HepG2 (cell line): ENCODE data around the gene PFDN5. TPM values are rescaled to one million over a fixed set of nuclear protein-coding genes. Genes with fewer than 3 reads are reported as not detected.

Experiments used
- ASH2L ChIP-seq: fragments of 300-600, 200-600 bp; sonication (generic); IDR thresholded peaks from 2 replicates; pipeline ENCODE4 v1.7.0; 2017; ENCODE audit warnings: low read depth, mild to moderate bottlenecking, moderate library complexity, mixed read lengths, low read length; ENCODE audit not compliant: insufficient read length
- CENPT ChIP-seq: sonication (generic); formaldehyde crosslinking; IDR thresholded peaks from 2 replicates; pipeline ENCODE4 v1.8.0; 2022; ENCODE audit warnings: low read depth, mild to moderate bottlenecking, moderate library complexity, missing genetic modification reagents
- FOXA1 ChIP-seq, 2 experiments: fragments of 450-650 bp in 1 of 2; sonication (generic) in 1 of 2; formaldehyde crosslinking in 1 of 2; IDR thresholded peaks; 2 replicates each; pipeline versions ENCODE4 v1.4.0 to v1.6.1; 2016 to 2020; ENCODE audit warnings: missing genetic modification reagents in 1 of 2
- FOXJ3 ChIP-seq: sonication (generic); formaldehyde crosslinking; IDR thresholded peaks from 2 replicates; pipeline ENCODE4 v1.4.0; 2020; ENCODE audit warnings: missing genetic modification reagents, mild to moderate bottlenecking, borderline replicate concordance
- GABPA ChIP-seq, 2 experiments: IDR thresholded peaks; 2 replicates each; pipeline ENCODE4 v1.6.1; 2011 to 2016; ENCODE audit warnings: low read depth in 2 of 2, low read length in 1 of 2, missing biosample characterization in 1 of 2, missing genetic modification characterization in 1 of 2
- NFKBIZ ChIP-seq: IDR thresholded peaks from 2 replicates; pipeline ENCODE4 v1.6.1; 2018; ENCODE audit warnings: missing genetic modification reagents, missing compliant biosample characterization
- NFYB ChIP-seq: sonication (generic); formaldehyde crosslinking; IDR thresholded peaks from 2 replicates; pipeline ENCODE4 v1.4.0; 2020; ENCODE audit warnings: missing genetic modification reagents
- NR2F6 ChIP-seq, 2 experiments: IDR thresholded peaks; 2 replicates each; pipeline ENCODE4 v1.6.1; 2016; ENCODE audit warnings: antibody characterized with exemption in 1 of 2, mild to moderate bottlenecking in 1 of 2
- PCBP2 ChIP-seq: fragments of 200-400 bp; formaldehyde crosslinking; optimal IDR thresholded peaks from 2 replicates; pipeline ENCODE3; 2018; ENCODE audit warnings: low read length, low read depth; ENCODE audit not compliant: poor library complexity, severe bottlenecking
- PHF20 ChIP-seq: sonication (generic); formaldehyde crosslinking; IDR thresholded peaks from 2 replicates; pipeline ENCODE4 v1.5.0; 2020; ENCODE audit warnings: mild to moderate bottlenecking, missing genetic modification reagents
- SALL1 ChIP-seq: sonication (generic); formaldehyde crosslinking; IDR thresholded peaks from 2 replicates; pipeline ENCODE4 v1.8.0; 2022; ENCODE audit warnings: mild to moderate bottlenecking, missing genetic modification reagents
- SCMH1 ChIP-seq: sonication (generic); formaldehyde crosslinking; IDR thresholded peaks from 2 replicates; pipeline ENCODE4 v1.9.0; 2021; ENCODE audit warnings: missing genetic modification reagents, mild to moderate bottlenecking, borderline replicate concordance
- SIX1 ChIP-seq: sonication (generic); formaldehyde crosslinking; IDR thresholded peaks from 2 replicates; pipeline ENCODE4 v1.4.0; 2020; ENCODE audit warnings: missing genetic modification reagents, borderline replicate concordance
- YY1 ChIP-seq: IDR thresholded peaks from 2 replicates; pipeline ENCODE4 v1.6.1; 2011; ENCODE audit warnings: low read length, low read depth, moderate library complexity, mild to moderate bottlenecking; ENCODE audit not compliant: insufficient read depth, insufficient replicate concordance
- ZKSCAN1 ChIP-seq: fragments of 150-350 bp; IDR thresholded peaks from 2 replicates; pipeline ENCODE4 v1.6.1; 2014; ENCODE audit warnings: low read length
- ZMYM4 ChIP-seq: sonication (generic); formaldehyde crosslinking; IDR thresholded peaks from 2 replicates; pipeline ENCODE4 v1.8.1; 2023; ENCODE audit warnings: mild to moderate bottlenecking, missing genetic modification reagents
- ZNF160 ChIP-seq: sonication (generic); formaldehyde crosslinking; IDR thresholded peaks from 2 replicates; pipeline ENCODE4 v1.8.0; 2022; ENCODE audit warnings: mild to moderate bottlenecking, inconsistent platforms, missing genetic modification reagents
- ZNF17 ChIP-seq: sonication (generic); formaldehyde crosslinking; IDR thresholded peaks from 2 replicates; pipeline ENCODE4 v1.5.0; 2020; ENCODE audit warnings: mild to moderate bottlenecking, missing genetic modification reagents
- ZNF260 ChIP-seq: sonication (generic); formaldehyde crosslinking; IDR thresholded peaks from 2 replicates; pipeline ENCODE4 v1.4.0; 2020; ENCODE audit warnings: missing genetic modification reagents, low read depth, mild to moderate bottlenecking, borderline replicate concordance
- ZNF550 ChIP-seq: sonication (generic); formaldehyde crosslinking; IDR thresholded peaks from 2 replicates; pipeline ENCODE4 v1.4.0; 2020; ENCODE audit warnings: mild to moderate bottlenecking, missing genetic modification reagents, borderline replicate concordance
- polyA plus RNA-seq, 8 experiments: library from polyadenylated mRNA; depleted of rRNA in 3 of 8; stranded (reverse) in 7 of 8; unstranded in 1 of 8; fragments of >200 nt; fragmentation: Illumina TruSeq in 4 of 8; extraction: Trizol in 4 of 8; gene quantifications; 2 replicates each; pipeline versions ENCODE4 v1.2.1 to v1.2.3, GENCODE V29; 2011 to 2016; ENCODE audit warnings: low read depth in 4 of 8, missing spikeins in 1 of 8, mixed read lengths in 1 of 8; ENCODE audit not compliant: insufficient read depth in 1 of 8
- total RNA-seq, 5 experiments: library from RNA; depleted of rRNA; stranded (reverse); fragments of >200 nt; fragmentation: Illumina TruSeq; extraction: Trizol; gene quantifications; 2 replicates each; pipeline ENCODE4 v1.2.3, GENCODE V29; 2016; ENCODE audit warnings: low read depth in 1 of 5
- TF ChIP-seq, protein P1 (sequence below): sonication (generic); formaldehyde crosslinking; IDR thresholded peaks from 2 replicates; pipeline ENCODE4 v1.5.1; 2020; ENCODE audit warnings: missing genetic modification reagents, mild to moderate bottlenecking, borderline replicate concordance
- TF ChIP-seq, protein P2 (sequence below): sonication (generic); formaldehyde crosslinking; IDR thresholded peaks from 2 replicates; pipeline ENCODE4 v1.4.0; 2020; ENCODE audit warnings: missing genetic modification reagents
- TF ChIP-seq, protein P3 (sequence below): sonication (generic); formaldehyde crosslinking; IDR thresholded peaks from 2 replicates; pipeline ENCODE4 v1.9.0; 2021; ENCODE audit warnings: missing genetic modification reagents, mild to moderate bottlenecking, borderline replicate concordance

PFDN5 gene
- total and polyA plus RNA-seq, 2 of the 13 experiments (the other 11 are each of a cell fraction or from before 2014, with no cell fraction given): 449 to 462 TPM

DNA sequence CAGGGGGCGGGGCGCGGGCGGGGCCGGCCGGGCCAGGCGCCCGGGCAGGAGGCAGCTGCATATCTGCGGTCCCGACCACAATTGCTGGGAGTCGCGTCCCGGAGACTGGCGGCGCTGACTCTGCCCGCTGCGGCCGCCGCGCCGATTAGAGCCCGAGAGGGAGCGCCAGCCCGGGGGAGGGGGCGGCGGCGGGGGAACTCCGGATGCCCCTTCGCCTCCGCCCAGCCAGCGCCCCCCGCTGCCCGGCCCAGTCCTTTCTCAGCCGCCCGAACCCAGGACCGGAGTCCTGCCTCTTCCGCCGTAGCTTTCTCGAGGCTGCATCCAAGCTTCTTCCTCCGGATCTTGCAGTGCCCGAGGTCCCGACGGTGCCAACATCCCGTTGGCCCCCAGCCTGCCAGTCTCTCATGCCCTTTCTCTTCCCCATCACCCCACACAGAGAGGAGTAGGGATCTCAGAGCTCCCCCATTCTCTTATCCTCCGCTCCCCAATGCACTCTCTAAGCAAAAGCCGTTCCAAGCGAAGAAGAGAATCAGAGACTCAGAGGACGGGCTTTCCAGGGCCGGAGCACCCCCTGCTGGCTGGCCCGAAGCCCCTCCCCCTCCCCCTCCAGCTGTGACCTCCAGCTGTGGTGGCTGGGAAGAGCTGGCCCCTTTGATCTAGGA lies 49.6 kb downstream of the PFDN5 start (continued):
- TF ChIP-seq, protein P1, sequence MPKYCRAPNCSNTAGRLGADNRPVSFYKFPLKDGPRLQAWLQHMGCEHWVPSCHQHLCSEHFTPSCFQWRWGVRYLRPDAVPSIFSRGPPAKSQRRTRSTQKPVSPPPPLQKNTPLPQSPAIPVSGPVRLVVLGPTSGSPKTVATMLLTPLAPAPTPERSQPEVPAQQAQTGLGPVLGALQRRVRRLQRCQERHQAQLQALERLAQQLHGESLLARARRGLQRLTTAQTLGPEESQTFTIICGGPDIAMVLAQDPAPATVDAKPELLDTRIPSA (CRISPR knock-in tag): 0 out of 2 replicates have a peak, but pooled peaks have one; percentile 40
- TF ChIP-seq SIX1 (CRISPR knock-in tag): no peak
- TF ChIP-seq ZKSCAN1: no peak
- no peak for TF ChIP-seq SALL1 (CRISPR knock-in tag)
- TF ChIP-seq, protein P2, sequence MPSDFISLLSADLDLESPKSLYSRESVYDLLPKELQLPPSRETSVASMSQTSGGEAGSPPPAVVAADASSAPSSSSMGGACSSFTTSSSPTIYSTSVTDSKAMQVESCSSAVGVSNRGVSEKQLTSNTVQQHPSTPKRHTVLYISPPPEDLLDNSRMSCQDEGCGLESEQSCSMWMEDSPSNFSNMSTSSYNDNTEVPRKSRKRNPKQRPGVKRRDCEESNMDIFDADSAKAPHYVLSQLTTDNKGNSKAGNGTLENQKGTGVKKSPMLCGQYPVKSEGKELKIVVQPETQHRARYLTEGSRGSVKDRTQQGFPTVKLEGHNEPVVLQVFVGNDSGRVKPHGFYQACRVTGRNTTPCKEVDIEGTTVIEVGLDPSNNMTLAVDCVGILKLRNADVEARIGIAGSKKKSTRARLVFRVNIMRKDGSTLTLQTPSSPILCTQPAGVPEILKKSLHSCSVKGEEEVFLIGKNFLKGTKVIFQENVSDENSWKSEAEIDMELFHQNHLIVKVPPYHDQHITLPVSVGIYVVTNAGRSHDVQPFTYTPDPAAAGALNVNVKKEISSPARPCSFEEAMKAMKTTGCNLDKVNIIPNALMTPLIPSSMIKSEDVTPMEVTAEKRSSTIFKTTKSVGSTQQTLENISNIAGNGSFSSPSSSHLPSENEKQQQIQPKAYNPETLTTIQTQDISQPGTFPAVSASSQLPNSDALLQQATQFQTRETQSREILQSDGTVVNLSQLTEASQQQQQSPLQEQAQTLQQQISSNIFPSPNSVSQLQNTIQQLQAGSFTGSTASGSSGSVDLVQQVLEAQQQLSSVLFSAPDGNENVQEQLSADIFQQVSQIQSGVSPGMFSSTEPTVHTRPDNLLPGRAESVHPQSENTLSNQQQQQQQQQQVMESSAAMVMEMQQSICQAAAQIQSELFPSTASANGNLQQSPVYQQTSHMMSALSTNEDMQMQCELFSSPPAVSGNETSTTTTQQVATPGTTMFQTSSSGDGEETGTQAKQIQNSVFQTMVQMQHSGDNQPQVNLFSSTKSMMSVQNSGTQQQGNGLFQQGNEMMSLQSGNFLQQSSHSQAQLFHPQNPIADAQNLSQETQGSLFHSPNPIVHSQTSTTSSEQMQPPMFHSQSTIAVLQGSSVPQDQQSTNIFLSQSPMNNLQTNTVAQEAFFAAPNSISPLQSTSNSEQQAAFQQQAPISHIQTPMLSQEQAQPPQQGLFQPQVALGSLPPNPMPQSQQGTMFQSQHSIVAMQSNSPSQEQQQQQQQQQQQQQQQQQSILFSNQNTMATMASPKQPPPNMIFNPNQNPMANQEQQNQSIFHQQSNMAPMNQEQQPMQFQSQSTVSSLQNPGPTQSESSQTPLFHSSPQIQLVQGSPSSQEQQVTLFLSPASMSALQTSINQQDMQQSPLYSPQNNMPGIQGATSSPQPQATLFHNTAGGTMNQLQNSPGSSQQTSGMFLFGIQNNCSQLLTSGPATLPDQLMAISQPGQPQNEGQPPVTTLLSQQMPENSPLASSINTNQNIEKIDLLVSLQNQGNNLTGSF: no peak
- no peak for TF ChIP-seq CENPT
- TF ChIP-seq ZNF160: no peak
- no peak for TF ChIP-seq GABPA (IDR thresholded peaks at IDR 0.05; ENCODE audit: low read depth, low read length)
- TF ChIP-seq GABPA (CRISPR knock-in tag; IDR thresholded peaks at IDR 0.05; ENCODE audit: low read depth): no peak
- no peak for TF ChIP-seq FOXJ3 (CRISPR knock-in tag)
- peak; percentile 31 for TF ChIP-seq ASH2L
- no peak for TF ChIP-seq PHF20 (CRISPR knock-in tag)
- TF ChIP-seq SCMH1 (CRISPR knock-in tag): no peak
- peak; percentile 54; the same call in 1 of the 2 replicates for TF ChIP-seq NR2F6 (IDR thresholded peaks at IDR 0.05)
- TF ChIP-seq NR2F6 (CRISPR knock-in tag; IDR thresholded peaks at IDR 0.05): peak; percentile 54; the same call in 1 of the 2 replicates
- no peak for TF ChIP-seq NFYB (CRISPR knock-in tag)
- TF ChIP-seq, protein P3, sequence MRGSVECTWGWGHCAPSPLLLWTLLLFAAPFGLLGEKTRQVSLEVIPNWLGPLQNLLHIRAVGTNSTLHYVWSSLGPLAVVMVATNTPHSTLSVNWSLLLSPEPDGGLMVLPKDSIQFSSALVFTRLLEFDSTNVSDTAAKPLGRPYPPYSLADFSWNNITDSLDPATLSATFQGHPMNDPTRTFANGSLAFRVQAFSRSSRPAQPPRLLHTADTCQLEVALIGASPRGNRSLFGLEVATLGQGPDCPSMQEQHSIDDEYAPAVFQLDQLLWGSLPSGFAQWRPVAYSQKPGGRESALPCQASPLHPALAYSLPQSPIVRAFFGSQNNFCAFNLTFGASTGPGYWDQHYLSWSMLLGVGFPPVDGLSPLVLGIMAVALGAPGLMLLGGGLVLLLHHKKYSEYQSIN: no peak
- 0 out of 2 replicates have a peak, but pooled peaks have one; percentile 20 for TF ChIP-seq NFKBIZ (CRISPR knock-in tag)
- TF ChIP-seq ZNF17: no peak
- TF ChIP-seq YY1: peak; percentile 46
- no peak for TF ChIP-seq FOXA1 (IDR thresholded peaks at IDR 0.05)
- no peak for TF ChIP-seq FOXA1 (CRISPR knock-in tag; IDR thresholded peaks at IDR 0.05)
- TF ChIP-seq ZMYM4: no peak
- TF ChIP-seq PCBP2: no peak
- no peak for TF ChIP-seq ZNF260 (CRISPR knock-in tag)
- TF ChIP-seq ZNF550 (CRISPR knock-in tag): no peak
